GM21529 (cell line): Measurements from ENCODE around the gene CRTAC1.

Experiments
- ATAC-seq: cut with Tn5 transposase; IDR thresholded peaks from one replicate; pipeline ENCODE4 v1.9.1; 2021; ENCODE audit not compliant: unreplicated experiment

The CRTAC1 gene

DNA sequence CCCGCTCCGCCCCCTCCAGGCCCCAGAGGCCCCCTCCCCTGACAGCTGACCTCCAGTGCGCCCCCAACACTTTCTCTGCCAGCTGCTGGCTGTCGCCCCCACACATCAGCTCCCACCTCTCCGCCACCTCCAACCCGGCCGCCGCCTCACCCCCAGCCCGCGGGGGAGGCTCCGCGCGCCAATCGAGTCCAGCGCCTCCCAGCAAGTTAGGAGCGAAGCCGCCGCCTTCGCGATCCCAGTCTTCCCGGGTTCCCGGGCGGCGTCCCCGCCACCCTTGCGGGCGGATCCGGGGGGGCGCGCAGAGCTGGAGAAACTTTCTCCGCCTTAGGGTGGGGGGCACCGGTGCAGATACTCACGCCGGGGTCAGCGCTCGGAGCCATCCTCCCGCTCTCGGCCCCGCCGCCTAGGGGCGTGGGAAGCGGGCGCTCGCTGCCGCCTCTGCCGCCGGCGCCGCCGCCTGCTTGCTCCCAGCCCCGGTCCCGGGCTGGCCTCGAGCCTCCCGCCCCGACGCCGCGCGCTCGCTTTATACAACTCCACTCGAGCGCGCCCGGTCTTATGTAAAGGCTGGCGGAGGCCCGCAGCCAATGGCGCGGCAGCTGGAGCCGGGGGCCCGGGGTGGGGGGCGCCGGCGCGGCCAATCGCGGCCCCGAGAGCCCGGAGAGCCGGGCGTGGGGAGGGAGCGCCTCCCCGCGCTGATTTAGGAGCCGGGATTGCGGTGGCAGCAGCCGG lies at the start of gene CRTAC1:
CRTAC1 (minus strand) TSS at position 529 of the 729 bp plus-strand sequence; CDS start at position 380, 149 bp downstream.
- ATAC-seq: no peak

GRCh38 chr10:98078774-98079173 lies 48.4 kb upstream of the CRTAC1 start:
- ATAC-seq: no peak

DNA sequence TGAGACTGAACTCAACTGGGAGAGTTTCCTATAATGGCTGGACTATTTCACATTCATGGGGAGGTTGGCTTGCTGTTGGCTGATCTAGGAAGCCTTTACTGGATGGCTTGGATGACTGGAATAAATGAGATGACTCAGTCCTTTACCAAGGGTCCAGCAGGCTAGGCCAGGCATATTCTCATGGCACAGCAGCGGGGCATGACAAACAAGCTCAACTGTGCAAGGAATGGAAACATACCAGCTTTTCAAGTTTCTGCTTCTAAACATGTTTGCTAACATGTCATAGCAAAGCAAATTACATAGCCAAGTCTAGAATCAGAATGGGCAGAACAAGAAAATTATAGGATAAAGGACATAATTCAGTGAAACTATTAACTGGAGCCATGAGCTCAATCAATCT lies 46.8 kb upstream of the CRTAC1 start:
- ATAC-seq: no peak

DNA sequence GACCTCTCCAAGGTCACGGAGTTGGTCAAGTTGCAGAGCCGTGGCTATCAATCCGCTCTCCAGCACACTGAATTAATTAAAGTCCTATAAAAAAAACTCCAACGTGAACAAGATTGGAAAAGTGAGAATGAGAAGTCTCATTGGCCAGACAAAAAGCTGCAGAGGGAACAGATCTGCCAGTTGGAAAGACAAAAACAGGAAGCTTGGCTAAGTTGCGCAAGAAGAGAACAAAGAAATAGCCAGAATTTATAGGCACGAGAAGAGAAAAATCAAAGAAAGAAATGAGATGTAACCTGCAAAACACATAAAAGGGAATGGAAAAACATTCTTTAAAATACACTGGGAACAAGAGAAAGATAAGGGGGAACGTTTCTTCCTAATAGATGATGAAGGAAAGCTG lies 45.7 kb upstream of the CRTAC1 start:
- no peak for ATAC-seq

GRCh38 chr10:98074315-98074911 lies 44.0 kb upstream of the CRTAC1 start:
- no peak for ATAC-seq

DNA sequence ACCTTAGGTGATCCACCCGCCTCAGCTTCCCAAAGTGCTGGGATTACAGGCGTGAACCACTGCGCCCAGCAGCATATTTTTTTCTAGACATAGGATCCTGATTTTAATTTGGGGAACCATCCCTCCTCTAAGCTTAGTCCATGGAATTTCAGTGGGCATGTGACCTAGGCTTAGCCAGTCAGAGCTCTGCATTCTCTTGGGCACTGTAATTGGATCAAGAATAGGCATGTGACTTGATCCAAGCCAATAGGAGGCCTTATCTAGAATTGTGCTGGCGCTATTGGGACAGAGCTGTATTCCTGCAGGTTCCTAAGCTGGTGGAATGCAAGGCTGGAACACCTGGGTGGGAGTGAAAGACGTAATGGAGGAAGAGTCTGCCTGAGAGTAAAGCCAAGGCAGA lies 36.7 kb upstream of the CRTAC1 start:
- no peak for ATAC-seq

DNA sequence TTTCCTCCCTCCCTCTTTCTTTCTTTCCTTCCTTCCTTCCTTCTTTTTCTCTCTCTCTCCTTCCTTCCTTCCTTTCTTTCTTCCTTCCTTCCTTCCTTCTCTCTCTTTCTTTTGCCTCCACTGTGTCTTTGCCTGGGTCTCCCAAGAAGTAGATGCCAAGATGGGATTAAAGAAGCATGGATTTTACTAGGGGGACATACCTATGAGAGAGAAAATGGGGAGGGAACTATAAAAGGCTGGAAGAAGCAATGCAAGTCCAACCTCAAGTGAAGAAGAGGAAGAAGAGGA lies 33.3 kb upstream of the CRTAC1 start:
- no peak for ATAC-seq

DNA sequence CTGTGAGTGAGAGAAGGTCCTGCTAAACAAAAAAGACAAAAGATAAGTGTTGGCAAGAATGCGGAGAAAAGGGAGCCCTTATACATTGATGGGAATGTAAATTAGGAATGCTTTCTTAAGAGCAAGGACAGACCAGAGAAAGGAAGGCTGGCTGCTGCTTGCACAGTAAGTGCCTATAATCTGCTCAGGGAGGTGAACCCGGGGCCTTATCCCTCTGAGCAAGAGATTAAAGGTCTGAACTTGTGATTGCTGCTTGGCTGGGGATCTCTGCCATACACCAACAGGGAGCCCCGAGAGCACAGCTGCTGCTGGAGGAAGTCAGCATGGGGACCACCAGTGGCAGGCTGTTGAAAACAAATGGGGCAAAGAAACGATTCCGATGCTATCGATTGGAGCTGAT lies 32.0 kb upstream of the CRTAC1 start:
- no peak for ATAC-seq

- ATAC-seq: no peak
Measured at GRCh38 chr10:98060079-98060478, 29.7 kb upstream of the CRTAC1 start.

- no peak for ATAC-seq
Measured at GRCh38 chr10:98058295-98058694, 27.9 kb upstream of the CRTAC1 start.

- ATAC-seq: no peak
Measured at GRCh38 chr10:98055841-98056516, 25.6 kb upstream of the CRTAC1 start.

GRCh38 chr10:98047009-98047741 lies 16.8 kb upstream of the CRTAC1 start:
- ATAC-seq: no peak

DNA sequence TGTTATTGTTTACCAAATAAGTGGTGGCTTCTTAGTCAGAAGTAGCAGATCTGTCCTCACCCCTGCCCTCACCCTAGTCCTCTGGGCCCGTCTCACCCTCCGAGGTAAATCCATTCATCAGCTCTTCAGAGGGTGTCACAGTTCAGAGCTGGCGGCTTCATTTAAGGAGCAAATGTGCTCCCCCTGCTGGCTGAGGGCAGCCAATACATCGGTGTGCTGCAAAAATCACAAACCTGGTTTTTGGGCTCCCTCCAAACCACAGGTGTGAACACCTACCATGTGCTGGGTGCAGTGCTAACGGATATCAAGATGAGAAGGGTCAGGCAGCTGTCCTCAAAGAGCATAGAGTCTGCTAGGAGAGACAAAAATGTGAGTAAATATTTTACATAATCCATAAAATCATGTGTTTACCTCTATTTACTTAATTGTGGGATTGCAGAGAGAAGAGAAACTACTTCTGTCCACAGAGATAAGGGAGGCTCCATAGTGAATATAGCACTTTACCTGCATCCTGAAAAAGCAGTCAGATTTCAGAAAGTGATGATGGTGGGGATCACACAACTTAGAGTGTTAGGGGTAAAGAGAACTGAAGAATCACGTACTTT lies 15.5 kb upstream of the CRTAC1 start:
- ATAC-seq: peak; percentile 52

DNA sequence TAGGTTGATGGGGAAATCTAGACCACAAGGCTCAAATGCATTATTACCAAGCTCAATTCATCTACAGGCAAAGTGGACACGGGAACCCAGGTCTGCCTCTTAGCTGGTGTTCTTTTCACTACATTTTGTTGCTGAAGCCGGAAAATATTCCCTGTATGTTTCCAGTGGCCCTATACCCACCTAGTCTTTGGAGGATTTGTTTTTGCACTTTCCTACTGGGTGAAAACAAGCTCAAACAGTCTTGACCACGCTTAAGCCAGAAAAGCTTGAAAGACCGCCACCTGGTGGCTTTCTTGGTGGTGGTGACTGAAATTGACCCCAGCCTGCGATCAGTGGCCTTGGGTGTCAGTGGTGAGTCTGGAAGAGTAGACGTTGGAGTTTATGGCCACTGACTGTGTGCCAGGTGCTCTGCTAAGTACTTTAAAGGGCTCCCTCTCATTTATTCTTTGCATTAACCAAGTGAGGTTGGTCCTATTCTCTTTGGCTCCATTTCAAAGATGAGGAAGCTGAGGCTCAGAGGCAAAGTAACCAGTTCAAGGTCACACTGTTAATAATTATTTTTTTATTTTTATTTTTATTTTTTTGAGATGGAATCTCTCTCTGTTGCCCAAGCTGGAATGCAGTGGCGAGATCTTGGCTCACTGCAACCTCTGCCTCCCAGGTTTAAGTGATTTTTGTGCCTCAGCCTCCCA lies 11.1 kb upstream of the CRTAC1 start:
- no peak for ATAC-seq

DNA sequence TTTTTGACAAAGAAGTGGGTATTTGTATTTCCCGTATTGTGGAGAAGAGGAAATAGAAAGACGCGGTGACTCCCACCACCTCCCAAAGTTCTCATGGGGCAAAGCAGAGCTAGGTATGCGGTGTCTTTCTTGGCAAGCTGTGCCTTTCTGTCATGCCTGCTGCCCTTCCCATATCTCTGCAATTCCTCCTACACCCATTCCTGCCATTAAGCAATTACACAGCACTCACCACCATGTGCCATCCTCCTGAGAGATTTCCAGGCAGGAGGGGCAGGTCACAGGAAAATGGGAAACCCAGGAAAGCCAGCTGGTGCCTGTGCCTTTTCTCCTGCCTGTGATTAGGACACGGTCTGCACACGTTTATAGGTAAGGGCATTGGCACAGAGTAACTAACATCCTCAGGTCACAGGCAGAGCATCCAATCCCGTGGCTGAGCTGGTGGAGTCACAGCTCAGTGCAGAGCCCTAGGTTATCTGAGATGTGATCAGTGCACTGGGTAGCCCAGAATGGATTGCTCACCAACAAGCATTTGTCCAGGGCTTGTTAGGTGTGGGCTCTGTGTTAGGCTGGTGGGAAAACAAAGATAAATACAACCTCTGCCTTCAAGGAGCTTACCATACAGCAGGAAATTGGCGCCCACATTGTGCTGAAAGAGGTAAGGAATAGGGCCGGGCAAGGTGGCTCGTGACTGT lies 9.4 kb upstream of the CRTAC1 start:
- no peak for ATAC-seq

- no peak for ATAC-seq
Measured at GRCh38 chr10:98038288-98038687, 7.9 kb upstream of the CRTAC1 start.

- ATAC-seq: no peak
Measured at GRCh38 chr10:98035599-98035998, 5.2 kb upstream of the CRTAC1 start.

DNA sequence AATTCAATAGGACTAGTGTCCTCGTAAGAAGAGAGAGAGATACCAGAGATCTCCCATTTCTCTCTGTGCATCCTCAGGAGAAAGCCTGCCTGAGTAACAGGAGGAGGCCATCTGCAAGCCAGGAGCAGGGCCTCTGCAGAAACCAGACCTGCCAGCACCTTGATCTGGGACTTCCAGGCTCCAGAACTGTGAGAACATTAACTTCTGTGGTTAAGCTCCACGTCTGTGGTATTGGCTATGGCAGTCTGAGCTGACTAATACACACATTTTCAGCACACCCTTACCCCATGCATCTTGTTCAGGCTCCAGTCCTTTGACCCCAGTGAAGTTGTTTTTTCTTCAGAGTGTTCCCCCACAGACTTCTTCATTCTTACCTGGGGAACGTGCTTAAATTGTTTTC lies 3.1 kb upstream of the CRTAC1 start:
- ATAC-seq: no peak

DNA sequence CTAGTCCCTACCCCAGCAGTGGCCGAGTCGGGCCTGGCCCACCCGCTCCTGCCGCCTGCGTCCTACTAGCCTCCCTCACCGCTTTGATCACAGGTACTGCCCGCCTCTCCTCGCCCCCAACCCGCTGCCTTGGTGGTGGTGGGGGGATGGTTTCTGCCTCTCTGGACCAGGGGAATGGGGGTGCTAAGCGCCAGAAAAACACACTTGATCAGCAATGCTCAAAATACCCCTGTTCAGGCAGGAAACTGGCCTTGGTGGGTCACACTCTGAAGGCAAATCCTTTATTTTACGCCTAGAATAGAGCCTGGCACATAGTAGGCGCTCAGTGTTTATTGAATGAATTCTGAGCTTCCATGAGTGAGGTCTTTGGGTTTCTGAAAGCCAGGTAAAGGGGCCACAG lies 1.0 kb upstream of the CRTAC1 start:
- no peak for ATAC-seq

GRCh38 chr10:98030991-98031431 lies 590 bp upstream of the CRTAC1 start:
- ATAC-seq: no peak
